ENCODE results near the gene CACNA1S.
A peak's percentile ranks its signal among the peaks of the same experiment; 100 is the strongest.

The CACNA1S gene

GRCh38 chr1:201090541-201090940 is 21.7 kb downstream of the CACNA1S start:
- DNase-seq: no peak

- no peak for DNase-seq
Observed at GRCh38 chr1:201089596-201089995, 22.6 kb downstream of the CACNA1S start.

DNA sequence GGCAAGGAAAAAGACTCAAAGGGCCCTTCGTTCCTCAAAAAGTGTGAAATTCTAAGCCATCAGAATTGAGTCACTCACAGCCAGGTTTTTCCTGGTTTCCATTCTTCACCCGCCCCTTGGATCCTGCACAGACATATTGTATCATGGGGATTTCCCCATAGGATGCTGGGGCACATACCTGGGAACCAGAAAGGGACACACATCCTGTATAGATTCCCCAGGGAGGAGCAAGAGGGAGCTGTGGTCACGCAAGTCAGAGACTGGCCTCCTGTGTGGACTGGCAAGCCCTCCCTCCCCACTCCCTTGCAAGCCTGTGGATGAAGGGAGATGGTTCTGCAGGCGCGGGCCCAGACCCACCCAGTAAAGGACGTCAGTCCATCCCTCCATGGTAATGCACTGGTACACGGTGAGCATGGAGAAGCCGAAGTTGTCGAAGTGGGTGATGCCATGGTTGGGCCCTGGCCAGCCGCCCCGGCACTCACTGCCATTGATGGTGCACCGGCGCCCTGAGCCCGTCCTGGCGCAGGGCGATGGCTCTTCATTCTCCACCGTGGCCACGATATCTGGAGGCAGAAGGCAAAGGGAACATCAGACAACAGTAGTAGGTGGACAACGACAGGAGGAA is 23.2 kb downstream of the CACNA1S start:
- peak; percentile 56 for DNase-seq

DNA sequence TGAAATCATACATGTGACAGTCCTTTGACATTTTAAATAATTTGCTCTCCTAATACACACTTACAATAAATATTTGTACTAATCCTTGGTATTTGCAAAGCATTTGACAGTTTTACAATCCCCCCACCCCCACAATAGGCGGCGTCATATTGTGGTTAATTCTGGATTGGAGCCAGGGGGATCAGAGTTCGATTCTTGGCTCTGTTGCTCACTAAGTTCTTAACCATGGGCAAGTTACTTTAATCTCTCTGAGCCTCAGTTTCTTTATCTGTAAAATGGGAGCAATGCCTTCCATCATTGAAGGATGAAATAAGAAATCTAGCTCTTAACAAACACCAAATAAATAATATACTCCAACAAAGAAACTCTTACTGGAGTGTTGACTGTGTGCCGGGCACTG is 23.8 kb downstream of the CACNA1S start:
- DNase-seq: no peak

- DNase-seq: peak; percentile 55
Observed at GRCh38 chr1:201085902-201086735, 26.1 kb downstream of the CACNA1S start.

GRCh38 chr1:201084295-201084694 is 27.9 kb downstream of the CACNA1S start:
- peak; percentile 61 for DNase-seq

DNA sequence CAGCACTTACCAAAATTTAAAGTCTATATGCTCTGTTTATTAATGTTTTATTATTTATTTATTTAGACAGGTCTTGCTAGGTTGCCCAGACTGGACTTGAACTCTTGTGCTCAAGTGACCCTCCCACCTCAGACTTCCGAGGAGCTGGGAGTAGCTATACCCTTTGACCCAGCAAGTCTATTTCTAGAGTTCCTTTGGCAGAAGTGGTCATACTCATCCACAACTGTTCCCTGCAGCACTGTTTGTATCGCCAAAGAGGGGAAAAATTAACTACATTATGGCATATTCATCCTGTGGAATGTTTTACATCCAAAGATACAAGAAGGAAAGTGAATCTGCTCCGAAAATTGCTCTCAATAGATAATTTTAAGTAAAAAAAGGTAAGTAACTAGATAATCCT is 28.5 kb downstream of the CACNA1S start:
- DNase-seq: no peak

- no peak for DNase-seq
Observed at GRCh38 chr1:201080135-201080534, 32.1 kb downstream of the CACNA1S start.

GRCh38 chr1:201077736-201078135 is 34.5 kb downstream of the CACNA1S start:
- DNase-seq: no peak

DNA sequence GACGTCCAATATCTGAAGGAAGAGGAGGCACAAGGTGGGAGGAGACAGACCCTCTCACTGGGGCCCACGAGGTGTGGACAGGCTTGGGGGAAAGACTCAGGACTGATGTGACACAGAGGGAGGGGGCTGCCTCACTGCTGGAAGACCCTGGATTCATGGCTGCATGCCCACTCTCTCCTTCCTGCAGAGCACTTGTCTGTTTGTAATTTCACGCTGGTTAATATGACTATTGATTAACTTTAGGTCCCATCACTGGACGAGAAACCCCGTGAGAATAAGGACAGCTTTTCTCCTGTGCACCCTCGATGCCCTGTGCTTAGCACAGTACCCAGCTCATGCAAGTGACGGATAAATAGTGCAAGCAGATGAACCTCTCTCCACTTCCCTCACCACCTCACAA is 35.1 kb downstream of the CACNA1S start:
- DNase-seq: no peak

- no peak for DNase-seq
Observed at GRCh38 chr1:201076092-201076491, 36.1 kb downstream of the CACNA1S start.

- no peak for DNase-seq
Observed at GRCh38 chr1:201074018-201074417, 38.2 kb downstream of the CACNA1S start.

GRCh38 chr1:201072922-201073321 is 39.3 kb downstream of the CACNA1S start:
- DNase-seq: no peak

DNA sequence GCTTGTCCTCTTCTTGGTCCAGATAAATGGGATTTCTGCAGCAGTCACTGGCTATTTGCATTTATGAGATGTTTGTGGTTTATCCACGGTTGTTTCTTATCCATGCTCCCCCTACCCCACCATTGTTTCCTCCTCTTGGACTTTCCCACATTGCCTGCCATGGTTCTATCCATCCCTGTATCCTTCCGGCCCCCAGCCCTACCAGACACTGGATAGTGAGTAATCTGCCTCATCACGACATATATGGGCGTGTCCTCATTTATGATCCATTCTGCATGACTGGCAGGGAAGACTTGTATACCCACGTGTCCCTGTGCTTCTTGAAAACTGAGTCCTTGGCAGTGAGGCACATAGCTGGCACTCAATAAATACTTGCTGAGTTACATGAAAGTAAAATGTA is 40.1 kb downstream of the CACNA1S start:
- no peak for DNase-seq

- DNase-seq: no peak
Observed at GRCh38 chr1:201069636-201070035, 42.6 kb downstream of the CACNA1S start.

GRCh38 chr1:201068976-201069375 is 43.2 kb downstream of the CACNA1S start:
- no peak for DNase-seq

DNA sequence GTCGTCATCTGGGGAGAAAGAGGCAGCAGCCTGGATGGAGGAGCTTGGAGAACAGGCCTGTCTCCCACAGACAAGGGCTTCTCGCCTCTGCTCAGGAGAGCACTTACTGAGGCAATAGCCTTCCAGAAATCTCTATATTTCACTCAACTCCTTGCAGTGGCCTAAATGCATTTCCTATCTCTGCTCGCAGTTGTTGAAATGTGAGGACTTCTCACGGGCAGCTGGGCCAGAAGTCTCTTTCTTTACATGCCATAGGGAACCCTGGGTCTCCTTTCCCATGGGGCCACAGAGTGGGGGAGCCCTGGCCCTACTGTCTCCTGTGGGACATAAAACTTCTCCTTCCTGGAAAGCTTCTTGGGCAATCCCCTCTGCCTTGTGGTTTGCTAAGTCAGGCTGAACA is 45.2 kb downstream of the CACNA1S start:
- no peak for DNase-seq

GRCh38 chr1:201065686-201066085 is 46.5 kb downstream of the CACNA1S start:
- no peak for DNase-seq

DNA sequence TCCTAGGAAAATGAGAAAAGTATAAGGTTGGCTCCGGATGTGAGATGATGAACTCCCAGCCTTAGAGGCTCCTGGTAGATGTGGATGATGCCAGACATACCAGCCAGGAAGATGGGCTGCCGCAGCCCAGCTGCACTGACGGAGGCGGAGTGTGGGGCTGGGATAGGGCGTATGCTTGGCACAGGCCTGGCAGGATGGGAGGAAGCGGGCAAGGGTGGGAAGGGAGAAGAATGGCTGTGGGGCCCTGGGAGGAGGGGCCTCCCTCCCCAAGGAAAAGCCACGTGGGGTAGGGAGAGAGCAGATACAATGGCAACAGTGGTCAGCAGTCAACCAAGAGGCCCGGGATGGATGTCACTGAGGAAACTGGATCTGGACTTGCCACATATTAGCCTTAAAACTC is 47.4 kb downstream of the CACNA1S start:
- DNase-seq: no peak

DNA sequence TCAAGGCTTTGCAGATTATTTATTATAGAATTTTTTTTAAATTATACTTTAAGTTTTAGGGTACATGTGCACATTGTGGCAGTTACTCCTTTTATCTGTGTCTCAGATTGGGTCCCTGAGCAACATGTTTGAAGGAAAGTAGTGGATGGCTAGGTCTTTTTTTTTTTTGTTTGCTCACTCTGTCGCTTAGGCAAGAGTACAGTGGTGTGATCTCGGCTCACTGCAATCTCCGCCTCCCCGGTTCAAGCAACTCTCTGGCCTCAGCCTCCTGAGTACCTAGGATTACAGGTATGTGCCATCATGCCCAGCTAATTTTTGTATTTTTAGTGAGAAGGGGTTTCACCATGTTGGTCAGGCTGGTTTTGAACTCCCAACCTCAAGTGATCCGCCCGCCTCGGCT is 49.1 kb downstream of the CACNA1S start:
- no peak for DNase-seq

DNA sequence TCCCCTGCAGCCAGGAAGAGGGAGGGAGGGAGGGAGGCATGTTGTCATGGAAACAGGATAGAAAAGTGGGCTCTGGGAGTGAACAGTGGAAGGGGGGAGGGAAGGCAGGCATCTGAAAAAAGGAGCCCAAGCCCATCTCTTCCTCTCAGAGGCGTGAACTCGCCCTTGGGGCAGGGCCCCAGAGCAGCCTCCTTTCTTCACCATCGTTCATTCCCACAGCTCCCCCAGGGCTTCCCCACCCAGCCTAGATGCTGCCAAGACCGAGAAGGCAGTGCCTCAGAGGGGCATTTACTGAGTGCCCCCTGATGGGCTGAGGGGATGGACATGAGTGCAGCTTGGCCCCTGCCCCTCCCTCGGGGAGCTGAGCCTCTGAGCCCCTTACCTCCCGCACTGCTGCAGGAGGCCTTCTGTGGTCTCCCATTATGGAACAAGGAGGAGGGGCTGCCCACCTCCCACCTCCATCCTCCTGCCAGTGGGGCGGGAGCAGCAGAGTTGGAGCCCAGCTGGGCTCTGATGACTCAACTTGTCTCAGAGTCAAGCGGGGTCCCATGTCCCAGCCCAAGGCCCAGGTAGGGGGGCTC is 49.6 kb downstream of the CACNA1S start:
- DNase-seq: no peak

DNA sequence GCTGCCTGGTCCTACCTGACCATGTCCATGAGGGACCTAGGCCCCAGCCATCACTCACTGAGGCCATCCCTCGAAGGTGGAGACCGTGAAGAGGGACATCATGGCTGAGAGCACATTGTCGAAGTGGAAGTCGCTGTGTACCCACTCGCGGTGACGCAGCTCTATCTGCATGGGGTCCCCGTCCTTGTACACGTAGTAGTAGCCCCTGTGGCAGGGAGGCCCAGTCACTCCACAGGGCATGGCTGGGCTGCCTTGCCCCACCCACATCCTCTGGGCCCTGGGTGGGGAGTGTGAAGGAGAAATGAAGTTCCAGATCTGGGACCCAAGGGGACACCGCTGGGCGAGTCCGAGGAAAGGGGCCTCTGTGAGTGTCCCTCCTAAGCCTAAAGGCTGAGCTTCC is 50.3 kb downstream of the CACNA1S start:
- DNase-seq: no peak

GRCh38 chr1:201061049-201061448 is 51.2 kb downstream of the CACNA1S start:
- DNase-seq: no peak

GRCh38 chr1:201060586-201060985 is 51.6 kb downstream of the CACNA1S start:
- DNase-seq: no peak
